IPS-20b (cell line): Measurements from ENCODE around the gene GPRC5A.

Source experiments
- H3K27ac ChIP-seq: one replicate; pipeline ENCODE4 v1.5.1; 2013; ENCODE audit warnings: low read length
- H3K27me3 ChIP-seq: 2 replicates; pipeline ENCODE4 v1.6.1; 2013; ENCODE audit warnings: mild to moderate bottlenecking, low read length, inconsistent platforms; ENCODE audit not compliant: insufficient read depth
- H3K36me3 ChIP-seq: 2 replicates; pipeline ENCODE4 v1.6.1; 2013; ENCODE audit warnings: low read depth, mild to moderate bottlenecking, inconsistent platforms, low read length, moderate library complexity; ENCODE audit not compliant: insufficient read depth
- H3K4me1 ChIP-seq: 2 replicates; pipeline ENCODE4 v1.6.1; 2013; ENCODE audit warnings: mild to moderate bottlenecking, control low read depth, inconsistent platforms, low read length, moderate library complexity; ENCODE audit not compliant: insufficient read depth
- H3K4me3 ChIP-seq: 2 replicates; pipeline ENCODE4 v1.5.1; 2013; ENCODE audit warnings: mild to moderate bottlenecking, low read length, inconsistent platforms
- H3K9ac ChIP-seq: 2 replicates; pipeline ENCODE4 v1.6.1; 2013; ENCODE audit warnings: low read depth, mild to moderate bottlenecking, inconsistent platforms, low read length, moderate library complexity
- H3K9me3 ChIP-seq: 2 replicates; pipeline ENCODE4 v1.6.1; 2013; ENCODE audit warnings: mild to moderate bottlenecking, low read depth, low read length, inconsistent platforms; ENCODE audit not compliant: insufficient read depth

The GPRC5A gene

DNA sequence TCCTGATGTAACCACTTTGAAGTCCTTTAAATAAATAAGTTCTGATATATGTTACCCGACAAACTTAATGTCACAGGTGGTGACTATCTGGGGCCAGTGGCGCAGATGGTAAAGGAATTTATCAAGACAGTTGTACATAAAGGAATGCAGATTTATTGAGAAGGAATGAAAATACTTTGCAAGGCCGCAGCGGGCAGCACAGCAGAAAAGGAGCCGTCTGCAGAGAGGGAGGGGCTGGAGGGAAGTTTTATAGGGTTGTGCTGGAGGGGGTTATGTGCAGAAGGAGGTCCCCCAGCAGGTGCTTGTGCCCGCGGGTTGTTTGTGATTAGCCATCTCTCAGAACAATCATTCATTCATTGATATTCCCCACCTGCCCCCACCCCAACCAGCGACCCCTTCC lies 43.2 kb downstream of the GPRC5A start:
- 0 out of 2 replicates have a peak, but pooled peaks cover 2% of the 10 kb centered on the region for H3K4me1 ChIP-seq
- H3K27me3 ChIP-seq = no peaks in the 10 kb centered on the region
- no peak overlapping the region for H3K4me3 ChIP-seq
- H3K9ac ChIP-seq = no peak overlapping the region
- no peak overlapping the region for H3K27ac ChIP-seq
- no peaks in the 10 kb centered on the region for H3K9me3 ChIP-seq
- no peaks in the 10 kb centered on the region for H3K36me3 ChIP-seq

DNA sequence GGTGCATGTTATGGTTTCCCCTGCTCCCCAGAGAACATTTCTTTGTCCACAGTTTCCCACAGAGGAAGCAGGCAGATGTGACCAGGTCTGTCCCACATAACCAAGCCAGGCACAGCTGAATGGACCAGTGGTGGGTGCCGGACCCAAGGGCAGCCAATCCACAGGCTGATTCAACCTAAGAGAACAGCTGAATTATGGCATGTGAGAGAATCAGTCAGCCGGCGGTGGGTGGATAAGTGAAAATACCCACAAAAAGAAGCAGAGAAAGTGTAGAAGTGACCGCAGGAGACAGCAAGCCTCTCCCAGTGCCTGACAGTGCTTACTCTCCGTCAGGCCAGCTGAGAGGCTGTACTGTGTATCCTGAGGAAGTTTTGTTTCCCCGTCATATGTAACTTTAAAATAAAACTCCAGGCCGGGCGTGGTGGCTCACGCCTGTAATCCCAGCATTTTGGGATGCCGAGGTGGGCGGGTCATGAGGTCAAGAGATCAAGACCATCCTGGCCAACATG lies 45.7 kb downstream of the GPRC5A start:
- no peak overlapping the region for H3K27ac ChIP-seq
- H3K9me3 ChIP-seq = no peaks in the 10 kb centered on the region
- H3K36me3 ChIP-seq = no peaks in the 10 kb centered on the region
- no peaks in the 10 kb centered on the region for H3K27me3 ChIP-seq
- 0 out of 2 replicates have a peak, but pooled peaks cover 2% of the 10 kb centered on the region for H3K4me1 ChIP-seq
- no peak overlapping the region for H3K9ac ChIP-seq
- no peak overlapping the region for H3K4me3 ChIP-seq

DNA sequence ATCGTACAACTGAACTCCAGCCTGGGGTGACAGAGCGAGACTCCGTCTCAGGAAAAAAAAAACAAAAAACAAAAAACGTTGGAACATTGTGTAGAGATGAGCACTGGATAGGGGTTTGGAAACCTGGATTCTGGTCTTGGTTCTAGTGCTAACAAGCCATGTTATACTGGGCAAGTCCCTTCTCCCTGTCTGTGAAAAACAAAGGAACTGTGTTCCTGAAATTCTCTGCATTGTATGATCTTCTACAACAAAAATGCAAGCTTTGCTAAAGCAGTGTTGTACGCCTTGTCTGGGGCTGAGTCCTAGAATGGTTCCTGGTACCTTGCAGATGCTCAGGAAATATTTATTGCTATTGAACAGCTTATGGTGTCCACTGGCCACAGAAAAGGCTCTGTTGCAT lies 47.2 kb downstream of the GPRC5A start:
- Histone ChIP-seq H3K9ac (no peak overlapping the region), H3K4me3 (no peak overlapping the region), H3K27ac (no peak overlapping the region), H3K9me3 (no peaks in the 10 kb centered on the region), H3K27me3 (no peaks in the 10 kb centered on the region), H3K4me1 (0 out of 2 replicates have a peak, but pooled peaks cover 2% of the 10 kb centered on the region), H3K36me3 (no peaks in the 10 kb centered on the region)

- no peak overlapping the region for H3K27ac ChIP-seq
- no peak overlapping the region for H3K4me3 ChIP-seq
- no peaks in the 10 kb centered on the region for H3K27me3 ChIP-seq
- H3K9ac ChIP-seq = no peak overlapping the region
- H3K9me3 ChIP-seq = no peaks in the 10 kb centered on the region
- no peaks in the 10 kb centered on the region for H3K4me1 ChIP-seq
- H3K36me3 ChIP-seq = no peaks in the 10 kb centered on the region
These were observed 48.5 kb downstream of the GPRC5A start for GRCh38 chr12:12939888-12940287.

- Histone ChIP-seq H3K27me3 (no peaks in the 10 kb centered on the region), H3K9ac (no peak overlapping the region), H3K27ac (no peak overlapping the region), H3K36me3 (no peaks in the 10 kb centered on the region), H3K4me3 (no peak overlapping the region), H3K4me1 (no peaks in the 10 kb centered on the region), H3K9me3 (no peaks in the 10 kb centered on the region)
These were observed 50.3 kb downstream of the GPRC5A start for GRCh38 chr12:12941450-12942350.

DNA sequence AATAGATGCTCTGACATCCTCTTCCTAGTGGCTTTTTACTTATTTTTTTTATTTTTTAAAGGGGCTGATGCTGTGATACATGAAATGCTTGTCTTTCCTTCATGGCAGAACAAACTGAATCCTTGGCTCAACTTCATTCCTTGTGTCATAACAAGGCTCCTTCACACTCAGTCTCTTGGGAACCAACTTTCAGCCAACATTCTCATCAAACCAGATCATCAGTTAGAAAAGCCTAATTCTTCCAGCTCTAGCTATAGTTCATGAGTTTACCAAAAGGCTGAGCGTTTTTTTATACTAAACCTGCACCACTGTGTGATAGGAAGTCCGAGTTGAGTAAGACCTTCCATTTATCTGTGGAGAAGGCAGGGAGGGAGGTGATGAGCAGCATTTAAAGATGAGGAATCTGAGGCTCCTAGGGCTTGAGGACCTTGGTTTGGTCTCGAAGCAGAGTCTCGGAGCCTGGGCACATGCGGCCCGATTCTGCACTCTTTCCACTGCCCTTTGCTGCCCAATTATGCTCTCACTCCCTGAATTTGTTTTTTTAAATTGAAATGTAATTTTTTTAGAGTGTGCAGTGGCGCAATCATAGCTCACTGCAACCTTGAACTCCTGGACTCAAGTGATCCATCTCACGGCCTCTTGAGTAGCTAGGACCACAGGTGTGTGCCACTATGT lies 52.4 kb downstream of the GPRC5A start:
- Histone ChIP-seq H3K4me1 (no peaks in the 10 kb centered on the region), H3K9ac (no peak overlapping the region), H3K9me3 (no peaks in the 10 kb centered on the region), H3K27ac (no peak overlapping the region), H3K27me3 (no peaks in the 10 kb centered on the region), H3K36me3 (no peaks in the 10 kb centered on the region), H3K4me3 (no peak overlapping the region)

DNA sequence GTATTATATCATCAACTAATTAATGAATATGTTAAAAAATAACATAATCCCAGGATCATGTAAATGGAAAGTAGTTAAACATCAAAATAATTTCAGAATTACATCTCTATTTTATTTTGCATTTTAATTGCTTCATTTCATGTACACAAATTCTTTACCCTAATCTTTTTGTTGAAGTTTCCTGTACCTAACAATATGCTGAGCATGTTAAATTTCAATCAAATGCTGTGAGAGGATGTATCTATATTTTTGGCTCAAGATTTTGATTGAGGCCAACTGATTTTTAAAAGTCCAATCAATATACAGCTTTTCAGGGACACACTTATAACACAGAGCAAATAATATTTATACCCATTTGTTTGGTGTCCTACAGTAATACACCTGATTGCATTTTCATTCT lies 54.2 kb downstream of the GPRC5A start:
- H3K4me1 ChIP-seq = no peaks in the 10 kb centered on the region
- no peak overlapping the region for H3K27ac ChIP-seq
- no peaks in the 10 kb centered on the region for H3K36me3 ChIP-seq
- no peaks in the 10 kb centered on the region for H3K9me3 ChIP-seq
- H3K4me3 ChIP-seq = no peak overlapping the region
- H3K9ac ChIP-seq = no peak overlapping the region
- no peaks in the 10 kb centered on the region for H3K27me3 ChIP-seq

DNA sequence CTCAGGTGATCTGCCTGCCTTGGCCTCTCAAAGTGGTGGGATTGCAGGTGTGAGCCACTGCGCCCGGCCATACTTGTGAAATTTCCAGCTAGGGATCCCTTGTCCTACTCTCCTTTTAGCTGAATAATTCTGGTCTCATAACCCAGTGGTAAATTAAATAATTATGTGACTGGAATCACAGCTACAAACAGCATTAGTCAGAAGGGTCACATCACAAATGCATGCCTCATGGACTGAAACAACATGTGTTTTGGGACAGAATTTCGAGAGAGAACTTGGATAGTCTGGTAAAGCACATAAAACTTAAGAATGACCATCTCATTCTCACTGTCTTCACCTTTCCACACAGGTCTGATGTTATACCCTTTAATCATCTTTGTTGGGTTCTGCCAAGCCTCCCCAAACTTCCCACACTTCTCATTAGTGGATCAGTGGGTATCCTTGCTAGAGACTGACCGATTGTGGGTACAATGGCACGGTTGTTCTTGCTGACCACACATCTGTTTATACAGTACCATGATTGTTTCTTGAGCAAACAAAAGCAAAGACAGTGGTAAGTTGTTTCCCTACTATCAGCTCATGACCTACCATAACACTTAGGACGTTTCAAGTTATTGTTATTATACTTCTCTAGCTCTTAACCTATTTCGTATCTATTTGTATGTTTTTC lies 55.5 kb downstream of the GPRC5A start:
- Histone ChIP-seq H3K9me3 (no peaks in the 10 kb centered on the region), H3K4me3 (no peak overlapping the region), H3K9ac (no peak overlapping the region), H3K4me1 (no peaks in the 10 kb centered on the region), H3K27ac (no peak overlapping the region), H3K27me3 (no peaks in the 10 kb centered on the region), H3K36me3 (no peaks in the 10 kb centered on the region)

DNA sequence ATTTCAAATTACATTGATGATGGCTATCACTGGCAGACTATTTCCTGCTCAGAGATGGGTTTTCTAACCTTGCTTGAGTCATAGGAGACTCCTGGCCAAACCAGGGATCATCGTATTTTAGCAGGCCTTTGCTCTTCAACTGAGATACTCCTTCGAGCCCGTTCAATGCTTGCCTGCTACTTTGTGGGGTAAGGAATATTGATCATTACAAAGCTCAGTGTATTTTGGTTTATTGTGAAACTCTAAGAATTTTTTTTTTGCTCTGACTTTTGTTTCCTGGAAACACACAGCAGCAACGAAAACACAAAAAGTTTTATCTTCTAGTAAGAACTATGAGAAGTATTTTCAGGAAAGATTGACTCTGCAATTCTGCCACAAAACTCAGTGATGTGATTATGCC lies 56.5 kb downstream of the GPRC5A start:
- Histone ChIP-seq H3K4me1 (no peaks in the 10 kb centered on the region), H3K4me3 (no peak overlapping the region)

GRCh38 chr12:12951504-12951903 lies 60.1 kb downstream of the GPRC5A start:
- no peak overlapping the region for H3K27ac ChIP-seq
- no peaks in the 10 kb centered on the region for H3K9me3 ChIP-seq
- H3K27me3 ChIP-seq = no peaks in the 10 kb centered on the region
- no peak overlapping the region for H3K4me3 ChIP-seq
- H3K36me3 ChIP-seq = no peaks in the 10 kb centered on the region
- no peaks in the 10 kb centered on the region for H3K4me1 ChIP-seq
- no peak overlapping the region for H3K9ac ChIP-seq

More for the DNA sequence above, 56.5 kb downstream of the GPRC5A start:
- Histone ChIP-seq H3K9me3 (no peaks in the 10 kb centered on the region), H3K36me3 (no peaks in the 10 kb centered on the region), H3K27ac (no peak overlapping the region), H3K27me3 (no peaks in the 10 kb centered on the region), H3K9ac (no peak overlapping the region)

DNA sequence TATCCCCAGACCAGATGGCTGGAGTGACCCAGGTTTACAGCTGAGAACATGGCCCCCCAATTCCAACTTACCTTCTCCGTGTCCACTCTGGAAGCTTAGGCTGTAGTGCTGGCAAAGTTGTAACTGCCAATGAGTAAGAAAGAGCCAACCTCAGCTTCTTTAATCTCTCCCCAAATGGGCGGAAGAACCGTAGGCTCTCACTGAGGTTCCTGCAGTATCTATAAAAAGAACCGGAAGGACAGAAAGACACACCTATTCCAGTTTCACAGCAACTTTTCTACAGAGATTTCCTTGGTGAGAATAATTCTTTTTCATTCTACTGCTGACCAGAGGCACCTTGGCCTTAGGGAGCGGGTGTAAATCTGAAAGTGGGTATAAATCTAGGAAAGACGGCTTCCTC lies 60.7 kb downstream of the GPRC5A start, which contains the start of gene GPRC5D:
Gene GPRC5D, minus strand, starts transcription at position 135 of the 400 bp plus-strand sequence. CDS start 1,786 bp downstream, outside the sequence.
- Histone ChIP-seq H3K9me3 (no peaks in the 10 kb centered on the region), H3K4me1 (no peaks in the 10 kb centered on the region), H3K4me3 (no peak within 1 kb of the TSS), H3K27me3 (no peaks in the 10 kb centered on the region), H3K36me3 (no peaks in the 10 kb centered on the region), H3K27ac (no peak within 1 kb of the TSS), H3K9ac (no peak within 1 kb of the TSS)
